ENCODE data around the gene ZFR. TPM values are rescaled to one million over a fixed set of nuclear protein-coding genes. Genes with fewer than 3 reads are reported as not detected.

Gene ZFR
- total RNA-seq, 1 donor = 86.1 TPM

- no peak for DNase-seq (ENCODE audit: insufficient read length, low spot score, missing footprints)
- Histone ChIP-seq H3K36me3 (ENCODE audit: insufficient read depth, low read length) (peaks cover 77% of the 10 kb centered on the region), H3K4me2 (ENCODE audit: insufficient read depth, low read length) (no peak overlapping the region), H3K4me1 (ENCODE audit: insufficient read depth, low read length) (peaks cover 36% of the 10 kb centered on the region), H2AFZ (ENCODE audit: low read length) (no peak overlapping the region), H3K79me2 (ENCODE audit: insufficient read depth, low read length) (peaks cover 17% of the 10 kb centered on the region), H3K4me3 (ENCODE audit: insufficient read depth, low read length) (no peak overlapping the region), H3K27me3 (ENCODE audit: insufficient read depth, low read length) (no peaks in the 10 kb centered on the region), H3K9me3 (ENCODE audit: low read depth, low read length) (no peaks in the 10 kb centered on the region), H4K20me1 (ENCODE audit: insufficient read depth, low read length) (no peaks in the 10 kb centered on the region), H3K27ac (ENCODE audit: low read depth, low read length) (peak overlapping the region; percentile 54)
- TF ChIP-seq CTCF (IDR thresholded peaks at IDR 0.05; ENCODE audit: extremely low read depth, low read depth, low read length) = no peak
Measured at GRCh38 chr5:32387841-32388240, 56.7 kb downstream of the ZFR start.

- Histone ChIP-seq H3K27me3 (ENCODE audit: insufficient read depth, low read length) (no peaks in the 10 kb centered on the region), H3K4me1 (ENCODE audit: insufficient read depth, low read length) (peaks cover 36% of the 10 kb centered on the region), H3K79me2 (ENCODE audit: insufficient read depth, low read length) (peaks cover 17% of the 10 kb centered on the region), H3K36me3 (ENCODE audit: insufficient read depth, low read length) (peaks cover 77% of the 10 kb centered on the region), H3K27ac (ENCODE audit: low read depth, low read length) (peak overlapping the region; percentile 54), H3K4me3 (ENCODE audit: insufficient read depth, low read length) (no peak overlapping the region), H3K9me3 (ENCODE audit: low read depth, low read length) (no peaks in the 10 kb centered on the region), H3K4me2 (ENCODE audit: insufficient read depth, low read length) (no peak overlapping the region), H2AFZ (ENCODE audit: low read length) (no peak overlapping the region), H4K20me1 (ENCODE audit: insufficient read depth, low read length) (no peaks in the 10 kb centered on the region)
- no peak for TF ChIP-seq CTCF (IDR thresholded peaks at IDR 0.05; ENCODE audit: extremely low read depth, low read depth, low read length)
- DNase-seq (ENCODE audit: insufficient read length, low spot score, missing footprints) = no peak
Measured at GRCh38 chr5:32387211-32387610, 57.3 kb downstream of the ZFR start.

GRCh38 chr5:32384621-32385020, 59.9 kb downstream of the ZFR start:
- Histone ChIP-seq H3K27ac (ENCODE audit: low read depth, low read length) (no peak overlapping the region), H3K4me3 (ENCODE audit: insufficient read depth, low read length) (no peak overlapping the region), H3K9me3 (ENCODE audit: low read depth, low read length) (no peaks in the 10 kb centered on the region), H3K79me2 (ENCODE audit: insufficient read depth, low read length) (peaks cover 8% of the 10 kb centered on the region), H3K4me1 (ENCODE audit: insufficient read depth, low read length) (peaks cover 19% of the 10 kb centered on the region), H2AFZ (ENCODE audit: low read length) (no peak overlapping the region), H4K20me1 (ENCODE audit: insufficient read depth, low read length) (no peaks in the 10 kb centered on the region), H3K27me3 (ENCODE audit: insufficient read depth, low read length) (no peaks in the 10 kb centered on the region), H3K36me3 (ENCODE audit: insufficient read depth, low read length) (peaks cover 70% of the 10 kb centered on the region), H3K4me2 (ENCODE audit: insufficient read depth, low read length) (no peak overlapping the region)
- TF ChIP-seq CTCF (IDR thresholded peaks at IDR 0.05; ENCODE audit: extremely low read depth, low read depth, low read length) = no peak
- no peak for DNase-seq (ENCODE audit: insufficient read length, low spot score, missing footprints)

GRCh38 chr5:32383586-32383985, 61.0 kb downstream of the ZFR start:
- Histone ChIP-seq H3K4me1 (ENCODE audit: insufficient read depth, low read length) (peaks cover 14% of the 10 kb centered on the region), H3K4me2 (ENCODE audit: insufficient read depth, low read length) (no peak overlapping the region), H3K9me3 (ENCODE audit: low read depth, low read length) (no peaks in the 10 kb centered on the region), H2AFZ (ENCODE audit: low read length) (no peak overlapping the region), H3K4me3 (ENCODE audit: insufficient read depth, low read length) (no peak overlapping the region), H3K27ac (ENCODE audit: low read depth, low read length) (no peak overlapping the region), H3K36me3 (ENCODE audit: insufficient read depth, low read length) (peaks cover 66% of the 10 kb centered on the region), H4K20me1 (ENCODE audit: insufficient read depth, low read length) (no peaks in the 10 kb centered on the region), H3K27me3 (ENCODE audit: insufficient read depth, low read length) (no peaks in the 10 kb centered on the region), H3K79me2 (ENCODE audit: insufficient read depth, low read length) (peaks cover 6% of the 10 kb centered on the region)
- DNase-seq (ENCODE audit: insufficient read length, low spot score, missing footprints) = no peak
- TF ChIP-seq CTCF (IDR thresholded peaks at IDR 0.05; ENCODE audit: extremely low read depth, low read depth, low read length) = no peak
